VCaP (cell line): ENCODE results near the gene CDK15.
"Not testable (repeated sequence)": the region's sequence is repeated elsewhere in the genome, so short reads cannot be mapped to it uniquely, and the experiment has no call there.

ENCODE experiments used
- H3K27ac ChIP-seq: fragments of 450-650 bp; 2 replicates; pipeline ENCODE4 v1.5.1; 2017
- TF ChIP-seq, protein P1 (sequence below): fragments of 450-650 bp; conservative IDR thresholded peaks from 2 replicates; pipeline ENCODE4 v1.5.1; 2017; ENCODE audit warnings: mild to moderate bottlenecking, moderate library complexity

Gene CDK15

DNA sequence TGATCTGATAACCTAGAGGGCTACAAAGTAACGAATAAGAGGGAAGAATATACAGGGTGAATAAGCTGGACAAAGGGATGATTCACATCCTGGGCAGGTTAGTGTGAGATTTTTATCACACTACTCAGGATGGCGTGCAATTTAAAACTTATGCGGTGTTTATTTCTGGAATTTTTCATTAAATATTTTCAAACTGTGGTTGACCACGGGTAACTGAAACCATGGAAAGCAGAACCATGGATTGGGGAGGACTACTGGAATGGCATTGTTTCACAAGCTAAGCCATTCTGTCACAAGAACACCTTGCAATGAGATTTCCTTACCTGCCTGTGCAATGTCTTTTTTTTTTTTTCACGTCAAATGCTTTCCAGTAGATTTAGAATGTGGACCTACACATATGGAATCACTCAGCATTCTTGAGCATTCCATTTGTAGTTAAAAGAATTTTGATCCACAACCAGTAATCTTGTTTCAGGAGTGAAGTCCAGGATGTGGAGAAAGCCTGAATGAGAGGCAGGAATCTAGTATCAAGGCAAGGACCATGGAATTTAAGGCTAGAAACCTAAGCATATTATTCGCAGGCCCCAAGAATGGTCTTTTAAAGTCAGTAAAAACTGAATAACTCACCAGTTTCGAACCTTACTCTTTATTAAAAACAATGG is 8.0 kb upstream of the CDK15 start:
- no peak overlapping the region for H3K27ac ChIP-seq
- TF ChIP-seq, protein P1, sequence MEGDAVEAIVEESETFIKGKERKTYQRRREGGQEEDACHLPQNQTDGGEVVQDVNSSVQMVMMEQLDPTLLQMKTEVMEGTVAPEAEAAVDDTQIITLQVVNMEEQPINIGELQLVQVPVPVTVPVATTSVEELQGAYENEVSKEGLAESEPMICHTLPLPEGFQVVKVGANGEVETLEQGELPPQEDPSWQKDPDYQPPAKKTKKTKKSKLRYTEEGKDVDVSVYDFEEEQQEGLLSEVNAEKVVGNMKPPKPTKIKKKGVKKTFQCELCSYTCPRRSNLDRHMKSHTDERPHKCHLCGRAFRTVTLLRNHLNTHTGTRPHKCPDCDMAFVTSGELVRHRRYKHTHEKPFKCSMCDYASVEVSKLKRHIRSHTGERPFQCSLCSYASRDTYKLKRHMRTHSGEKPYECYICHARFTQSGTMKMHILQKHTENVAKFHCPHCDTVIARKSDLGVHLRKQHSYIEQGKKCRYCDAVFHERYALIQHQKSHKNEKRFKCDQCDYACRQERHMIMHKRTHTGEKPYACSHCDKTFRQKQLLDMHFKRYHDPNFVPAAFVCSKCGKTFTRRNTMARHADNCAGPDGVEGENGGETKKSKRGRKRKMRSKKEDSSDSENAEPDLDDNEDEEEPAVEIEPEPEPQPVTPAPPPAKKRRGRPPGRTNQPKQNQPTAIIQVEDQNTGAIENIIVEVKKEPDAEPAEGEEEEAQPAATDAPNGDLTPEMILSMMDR, result no peak

- TF ChIP-seq, protein P1, result peak; percentile 29; the same call in 1 of the 2 replicates
- H3K27ac ChIP-seq, result not testable (repeated sequence)
These were observed 7.4 kb upstream of the CDK15 start for GRCh38 chr2:201798914-201799285.

- no peak overlapping the region for H3K27ac ChIP-seq
- TF ChIP-seq, protein P1, result no peak
These were observed 1.2 kb downstream of the CDK15 start for GRCh38 chr2:201807452-201807999.

- TF ChIP-seq, protein P1, result no peak
- H3K27ac ChIP-seq, result no peak overlapping the region
These were observed 1.7 kb downstream of the CDK15 start for GRCh38 chr2:201808027-201808426.

DNA sequence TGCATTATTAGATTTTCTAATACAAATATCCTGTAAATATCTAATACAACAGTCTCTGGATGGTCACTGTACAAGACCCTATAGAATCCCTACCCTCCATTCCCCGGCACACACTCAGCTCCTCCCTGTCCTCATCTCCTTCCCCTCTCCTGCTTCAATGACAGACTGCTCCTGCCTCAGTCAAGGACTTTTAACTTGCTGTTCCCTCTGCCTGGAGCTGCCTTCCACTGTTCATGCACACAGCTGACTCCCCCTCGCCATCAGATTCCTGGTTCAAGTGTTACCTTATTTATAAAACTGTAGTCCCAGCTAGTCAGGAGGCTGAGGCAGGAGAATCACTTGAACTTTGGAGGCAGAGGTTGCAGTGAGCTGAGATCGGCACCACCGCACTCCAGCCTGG is 3.3 kb downstream of the CDK15 start:
- H3K27ac ChIP-seq, result no peak overlapping the region
- TF ChIP-seq, protein P1, result no peak

DNA sequence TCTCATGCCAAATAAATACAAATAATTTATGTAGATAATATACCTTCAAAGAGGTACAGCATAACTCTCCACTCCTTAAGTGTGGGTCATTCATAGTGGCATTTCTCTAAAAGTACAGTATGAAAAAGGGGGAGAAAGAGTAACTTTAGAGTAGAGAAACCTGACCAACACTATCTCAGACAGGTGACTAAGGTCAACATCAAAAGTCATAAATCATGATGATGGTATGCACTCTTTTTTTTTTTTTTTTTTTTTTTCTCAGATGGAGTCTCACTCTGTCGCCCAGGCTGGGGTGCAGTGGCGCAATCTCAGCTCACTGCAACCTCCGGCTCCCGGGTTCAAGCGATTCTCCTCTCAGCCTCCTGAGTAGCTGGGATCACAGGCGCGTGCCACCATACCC is 4.3 kb downstream of the CDK15 start:
- not testable (repeated sequence) for H3K27ac ChIP-seq

- TF ChIP-seq, protein P1, result no peak
- no peak overlapping the region for H3K27ac ChIP-seq
These were observed 7.8 kb downstream of the CDK15 start for GRCh38 chr2:201813996-201814760.
